Activated CD4-positive, alpha-beta T cell treated with anti-CD3 and anti-CD28 coated beads, Interleukin-2, Interleukin-6, amounts not matched to agents 100 ng/mL and 50 ng/mL, durations not matched to agents 16 hours and 8 hours (primary cell): ENCODE results near the gene ZNF19.

Experiments
- DNase-seq: peaks from one replicate; pipeline ENCODE4 v3.0.0-alpha.2; 2020

ZNF19 gene

GRCh38 chr16:71484006-71484893 lies 4.9 kb downstream of the ZNF19 start:
- DNase-seq = peak; percentile 86

- no peak for DNase-seq
These were observed 6.6 kb downstream of the ZNF19 start for GRCh38 chr16:71482569-71482968.

- no peak for DNase-seq
These were observed 8.2 kb downstream of the ZNF19 start for GRCh38 chr16:71480956-71481355.

GRCh38 chr16:71479420-71479819 lies 9.7 kb downstream of the ZNF19 start:
- DNase-seq = peak; percentile 10

- no peak for DNase-seq
These were observed 12.5 kb downstream of the ZNF19 start for GRCh38 chr16:71476457-71477124.

- DNase-seq = no peak
These were observed 14.3 kb downstream of the ZNF19 start for GRCh38 chr16:71474864-71475263.

- DNase-seq = no peak
These were observed 15.2 kb downstream of the ZNF19 start for GRCh38 chr16:71473891-71474290.

- no peak for DNase-seq
These were observed 16.2 kb downstream of the ZNF19 start for GRCh38 chr16:71472931-71473330.

- DNase-seq = no peak
These were observed 17.1 kb downstream of the ZNF19 start for GRCh38 chr16:71472051-71472450.

- peak; percentile 10 for DNase-seq
These were observed 21.3 kb downstream of the ZNF19 start for GRCh38 chr16:71467810-71468209.

- no peak for DNase-seq
These were observed 24.9 kb downstream of the ZNF19 start for GRCh38 chr16:71464231-71464630.

GRCh38 chr16:71461686-71462648 lies 27.2 kb downstream of the ZNF19 start, which contains the start of gene ZNF23:
ZNF23 (minus strand) TSS chr16:71462247; CDS start chr16:71456796, 5,451 bp downstream.
- DNase-seq = peak; percentile 88

- no peak for DNase-seq
These were observed 28.2 kb downstream of the ZNF19 start for GRCh38 chr16:71460941-71461340.

- no peak for DNase-seq
These were observed 28.9 kb downstream of the ZNF19 start for GRCh38 chr16:71460236-71460635.

- no peak for DNase-seq
These were observed 29.6 kb downstream of the ZNF19 start for GRCh38 chr16:71459510-71459909.

GRCh38 chr16:71456801-71457200 lies 32.3 kb downstream of the ZNF19 start:
- no peak for DNase-seq

GRCh38 chr16:71453036-71453435 lies 36.1 kb downstream of the ZNF19 start:
- no peak for DNase-seq

GRCh38 chr16:71449020-71449419 lies 40.1 kb downstream of the ZNF19 start:
- no peak for DNase-seq

GRCh38 chr16:71448274-71448866 lies 40.8 kb downstream of the ZNF19 start:
- no peak for DNase-seq

GRCh38 chr16:71443714-71444113 lies 45.4 kb downstream of the ZNF19 start:
- DNase-seq = no peak

GRCh38 chr16:71442051-71442440 lies 47.1 kb downstream of the ZNF19 start, which contains the start of gene TLE7:
TLE7 (minus strand) TSS chr16:71442054; CDS start chr16:71433324, 8,730 bp downstream.
- DNase-seq = no peak

- DNase-seq = peak; percentile 23
These were observed 47.6 kb downstream of the ZNF19 start for GRCh38 chr16:71441348-71442050.
